SKM-1 (cell line): ENCODE measurements around the gene ENTR1.
"Not testable (repeated sequence)": the region's sequence is repeated elsewhere in the genome, so short reads cannot be mapped to it uniquely, and the experiment has no call there.

Experiments used
- DNase-seq: peaks from one replicate; lab custom pipeline; 2025; ENCODE audit not compliant: unreplicated experiment; lab: John Stamatoyannopoulos, UW

Gene ENTR1

DNA sequence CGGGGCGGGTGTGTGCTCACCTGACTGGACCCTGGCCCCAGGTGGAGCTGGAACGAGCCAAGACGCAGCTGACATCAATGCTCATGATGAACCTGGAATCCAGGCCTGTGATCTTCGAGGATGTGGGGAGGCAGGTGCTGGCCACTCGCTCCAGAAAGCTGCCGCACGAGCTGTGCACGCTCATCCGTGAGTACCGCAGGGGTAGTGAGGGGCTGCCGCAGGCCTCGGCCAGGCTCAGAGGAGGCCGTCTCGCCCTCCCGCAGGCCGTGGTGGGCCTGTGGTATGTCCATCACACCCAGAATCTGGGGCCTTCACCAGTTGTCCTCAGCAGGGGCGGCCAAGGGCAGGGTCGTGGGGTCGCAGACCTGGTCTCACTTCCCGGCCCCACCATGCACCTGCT, 11.4 kb upstream of the ENTR1 start:
- no peak for DNase-seq

DNA sequence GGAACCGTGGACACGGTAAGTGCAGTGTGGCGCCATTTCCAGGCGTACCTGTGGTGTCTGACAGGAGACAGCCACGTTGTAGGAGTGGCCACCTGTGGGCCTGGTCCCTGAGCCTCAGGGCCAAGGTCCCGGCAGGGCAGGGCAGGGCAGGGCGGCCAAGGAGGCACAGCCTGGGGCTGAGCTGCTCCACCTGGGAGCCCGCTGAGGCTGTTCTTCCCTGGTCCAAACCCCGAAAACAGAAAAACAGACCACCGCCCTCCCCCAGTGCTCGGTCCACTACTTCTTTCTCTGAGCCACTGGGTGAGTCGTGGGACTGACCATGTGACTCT, 8.6 kb upstream of the ENTR1 start:
- no peak for DNase-seq

DNA sequence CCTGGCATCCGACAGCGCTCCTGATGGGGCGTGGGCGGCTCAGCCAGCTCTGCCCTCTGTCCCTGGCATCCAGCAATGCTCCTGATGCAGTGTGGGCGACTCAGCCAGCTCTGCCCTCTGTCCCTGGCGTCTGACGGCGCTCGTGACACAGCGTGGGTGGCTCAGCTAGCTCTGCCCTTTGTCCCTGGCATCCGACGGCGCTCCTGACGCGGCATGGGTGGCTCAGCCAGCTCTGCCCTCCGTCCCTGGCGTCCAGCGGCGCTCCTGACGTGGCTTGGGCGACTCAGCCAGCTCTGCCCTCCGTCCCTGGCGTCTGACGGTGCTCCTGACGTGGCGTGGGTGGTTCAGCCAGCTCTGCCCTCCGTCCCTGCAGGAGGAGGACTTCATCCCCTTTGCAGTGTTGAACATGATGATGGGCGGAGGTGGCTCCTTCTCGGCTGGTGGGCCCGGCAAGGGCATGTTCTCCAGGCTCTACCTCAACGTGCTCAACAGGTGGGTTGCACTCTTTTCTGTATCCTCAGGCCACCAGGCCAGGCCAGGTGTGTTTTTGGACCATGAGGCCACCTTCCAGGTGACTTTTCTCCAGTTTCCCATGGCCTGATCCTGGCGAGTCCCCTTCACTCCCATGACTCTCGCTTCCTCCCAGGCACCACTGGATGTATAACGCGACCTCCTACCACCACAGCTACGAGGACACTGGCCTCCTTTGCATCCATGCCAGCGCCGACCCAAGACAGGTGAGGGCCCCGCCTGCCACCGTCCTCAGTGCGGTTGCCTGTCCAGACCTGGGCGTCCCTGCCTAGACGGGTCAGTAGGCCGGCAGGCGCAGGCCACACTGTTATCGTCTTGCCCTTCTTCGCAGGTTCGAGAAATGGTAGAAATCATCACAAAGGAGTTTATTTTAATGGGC, 8.0 kb upstream of the ENTR1 start:
- no peak for DNase-seq

DNA sequence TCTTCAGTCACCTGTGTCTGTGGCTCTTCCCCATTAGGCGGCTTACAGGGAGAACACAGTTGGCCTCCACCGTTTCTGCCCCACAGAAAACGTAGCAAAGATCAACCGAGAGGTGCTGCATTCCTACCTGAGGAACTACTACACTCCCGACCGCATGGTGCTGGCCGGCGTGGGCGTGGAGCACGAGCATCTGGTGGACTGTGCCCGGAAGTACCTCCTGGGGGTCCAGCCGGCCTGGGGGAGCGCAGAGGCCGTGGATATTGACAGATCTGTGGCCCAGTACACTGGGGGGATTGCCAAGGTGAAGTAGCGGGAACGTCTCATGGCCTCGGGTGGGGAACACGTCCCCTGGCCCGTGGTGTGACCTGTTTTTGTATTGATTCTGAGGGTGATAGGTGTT, 6.5 kb upstream of the ENTR1 start:
- DNase-seq, result no peak

DNA sequence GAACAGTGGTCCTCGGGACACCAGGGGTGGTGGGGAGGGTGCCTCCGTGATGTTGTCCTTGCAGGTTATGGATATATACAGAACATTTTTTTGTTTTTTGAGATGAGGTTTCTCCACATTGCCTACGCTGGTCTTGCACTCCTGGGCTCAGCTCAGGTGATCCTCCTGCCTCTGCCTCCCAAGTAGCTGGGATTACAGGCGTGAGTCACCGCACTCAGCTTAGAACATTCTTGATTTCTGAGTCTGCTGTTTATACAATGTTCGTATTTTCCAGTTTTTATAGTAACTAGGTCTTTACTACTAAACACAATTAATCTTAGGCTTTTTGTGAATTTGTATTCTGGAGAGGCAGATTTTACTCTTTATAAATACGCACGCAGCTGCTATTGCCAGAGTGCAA, 6.0 kb upstream of the ENTR1 start:
- no peak for DNase-seq

DNA sequence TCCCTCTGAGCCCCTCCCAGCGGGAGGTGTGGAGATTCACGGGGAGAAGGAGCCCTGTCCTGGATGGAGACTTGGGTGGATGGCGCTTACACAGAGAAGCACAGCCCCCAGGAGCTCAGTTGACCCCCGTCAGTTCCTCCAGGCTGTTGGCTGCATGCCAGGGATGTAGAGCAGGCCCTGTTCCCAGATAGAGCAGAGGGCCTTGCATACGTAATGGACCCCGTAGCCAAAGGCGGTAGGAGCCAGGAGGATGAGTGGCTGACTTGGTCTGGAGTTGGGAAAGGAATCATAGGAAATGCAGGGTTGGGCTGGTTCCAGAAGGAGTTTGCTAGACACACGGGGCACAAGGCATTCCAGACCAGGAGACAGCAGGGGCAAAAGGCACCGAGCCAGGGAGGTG, 2.5 kb upstream of the ENTR1 start:
- DNase-seq, result no peak

DNA sequence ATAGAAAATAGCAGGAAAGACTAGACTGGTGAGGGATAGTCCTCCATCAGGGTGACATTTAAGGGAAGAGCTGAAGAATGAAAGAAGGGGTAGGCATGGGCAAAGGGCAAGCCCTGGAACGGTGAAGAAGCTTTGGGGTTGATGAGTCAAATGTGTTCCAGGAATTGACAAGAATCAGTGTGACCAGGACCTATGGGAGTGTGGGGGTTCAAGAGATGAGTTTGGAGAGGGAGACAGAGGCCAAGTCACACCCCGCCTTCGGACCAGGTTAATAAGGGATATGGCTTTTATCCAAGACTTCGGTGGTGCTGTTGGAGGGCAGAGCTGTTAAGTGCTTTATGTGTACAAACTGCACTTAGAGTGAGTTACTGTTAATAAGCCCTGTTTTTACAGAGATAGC, 964 bp upstream of the ENTR1 start:
- no peak for DNase-seq

DNA sequence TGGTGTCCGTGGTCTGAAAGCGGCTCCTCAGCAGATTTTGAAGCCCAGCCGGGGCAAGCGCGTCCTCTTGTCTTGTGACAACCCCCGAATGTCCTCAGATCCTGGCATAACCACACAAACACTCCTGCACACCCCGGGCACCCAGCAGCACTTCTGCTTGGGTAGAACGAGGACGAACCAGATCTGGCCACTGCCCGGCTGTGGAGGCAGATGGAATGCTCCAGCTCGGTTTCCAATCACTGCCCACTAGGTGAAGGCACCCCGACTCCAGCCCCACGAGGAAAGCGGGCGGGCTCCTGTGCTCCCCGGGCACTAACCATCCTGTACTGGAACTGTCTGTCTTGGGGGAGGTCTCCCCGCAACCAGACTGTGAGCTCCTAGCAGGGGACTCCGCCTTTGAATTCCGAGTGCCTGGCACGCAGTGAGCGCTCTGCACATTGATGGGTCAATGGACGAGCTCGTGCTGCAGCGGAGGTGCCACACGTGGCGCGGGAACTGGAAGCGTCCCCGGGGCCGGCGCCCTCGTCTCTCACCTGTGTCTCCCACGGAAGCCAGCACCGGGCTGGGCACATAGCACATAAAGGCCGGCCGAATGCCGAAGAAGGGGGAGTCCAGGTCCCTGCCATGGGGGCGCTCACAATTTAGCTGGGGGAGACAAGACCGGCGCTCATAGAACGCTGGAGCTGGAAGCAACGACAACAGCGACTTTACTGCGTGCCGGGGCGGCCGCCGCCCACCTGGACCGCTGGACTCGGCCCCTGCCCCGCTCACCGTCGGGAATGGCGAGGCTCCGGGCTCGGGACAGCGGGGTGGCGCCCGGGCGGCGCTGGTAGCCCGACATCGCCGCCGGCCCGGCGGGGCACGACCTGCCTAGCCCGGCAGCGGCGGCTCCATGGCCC, 608 bp downstream of the ENTR1 start:
- no peak for DNase-seq

DNA sequence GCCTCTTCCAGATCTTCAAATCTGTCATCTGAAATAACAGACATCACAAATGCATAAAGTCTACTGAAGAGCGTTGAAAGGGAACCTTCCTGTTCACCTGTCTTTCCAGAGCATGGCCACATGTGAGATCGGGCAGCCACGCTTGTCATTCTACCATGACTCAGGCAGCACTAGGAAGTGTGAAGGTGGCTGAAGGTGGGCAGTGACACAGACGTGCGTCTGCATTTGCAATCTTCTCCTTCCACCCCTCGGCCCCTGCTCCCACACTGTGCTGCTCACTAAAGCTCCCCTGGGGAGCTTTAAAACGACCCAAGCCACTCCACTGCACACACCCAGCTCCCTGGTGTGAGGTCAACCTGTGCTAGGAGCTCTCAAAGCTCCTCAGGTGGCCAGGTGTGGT, 2.5 kb downstream of the ENTR1 start:
- no peak for DNase-seq

DNA sequence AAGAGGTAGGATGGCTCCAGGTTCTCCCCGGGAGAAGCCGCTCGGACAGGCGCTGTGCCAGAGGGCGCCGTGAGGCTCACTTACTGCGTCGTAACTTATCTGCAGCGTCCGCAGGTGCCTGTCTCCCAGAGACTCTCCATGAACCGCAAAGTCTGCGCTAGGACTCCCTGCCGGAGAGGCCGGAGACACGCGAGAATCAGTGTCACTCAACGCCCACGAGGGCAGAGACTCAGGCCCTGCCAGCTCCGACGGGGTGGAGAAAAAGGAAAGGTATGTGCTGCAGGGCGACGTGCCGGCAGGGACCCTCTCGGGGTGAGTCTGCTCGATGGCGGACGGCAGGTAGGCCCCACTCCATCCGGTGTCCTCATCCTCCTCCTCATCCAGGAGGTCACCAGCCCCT, 3.4 kb downstream of the ENTR1 start:
- DNase-seq, result not testable (repeated sequence)

DNA sequence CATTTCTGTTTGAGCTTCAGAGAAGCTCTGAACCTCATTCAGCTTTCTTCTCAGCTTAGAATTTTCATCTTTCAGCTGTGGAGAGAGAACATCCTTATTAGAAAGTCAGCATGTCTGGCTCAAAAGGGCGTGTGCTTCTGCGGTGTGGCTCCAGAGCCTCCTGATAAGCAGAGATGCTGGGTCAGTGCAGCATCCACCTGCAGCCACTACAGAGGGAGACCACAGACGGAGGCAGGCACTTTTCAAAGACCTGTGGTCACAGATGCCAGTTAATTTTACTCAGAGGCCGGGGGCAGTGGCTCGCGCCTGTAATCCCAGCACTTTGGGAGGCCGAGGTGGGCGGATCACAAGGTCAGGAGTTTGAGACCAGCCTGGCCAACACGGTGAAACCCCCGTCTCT, 4.5 kb downstream of the ENTR1 start:
- not testable (repeated sequence) for DNase-seq

DNA sequence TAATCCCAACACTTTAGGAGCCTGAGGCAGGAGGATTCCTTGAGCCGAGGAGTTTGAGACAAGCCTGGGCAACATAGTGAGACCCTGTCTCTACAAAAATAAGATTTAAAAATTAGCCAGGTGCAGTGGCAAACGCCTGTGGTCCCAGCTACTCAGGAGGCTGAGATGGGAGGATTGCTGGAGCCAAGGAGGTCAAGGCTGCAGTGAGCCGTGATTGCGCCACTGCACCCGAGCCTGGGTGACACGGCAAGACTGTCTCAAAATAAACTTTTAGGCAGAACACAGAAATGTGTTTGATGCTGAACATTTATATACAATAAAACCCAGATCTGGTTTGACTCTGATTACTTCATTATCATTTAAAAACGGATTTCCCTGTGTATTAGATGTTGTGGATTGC, 4.9 kb downstream of the ENTR1 start:
- no peak for DNase-seq

DNA sequence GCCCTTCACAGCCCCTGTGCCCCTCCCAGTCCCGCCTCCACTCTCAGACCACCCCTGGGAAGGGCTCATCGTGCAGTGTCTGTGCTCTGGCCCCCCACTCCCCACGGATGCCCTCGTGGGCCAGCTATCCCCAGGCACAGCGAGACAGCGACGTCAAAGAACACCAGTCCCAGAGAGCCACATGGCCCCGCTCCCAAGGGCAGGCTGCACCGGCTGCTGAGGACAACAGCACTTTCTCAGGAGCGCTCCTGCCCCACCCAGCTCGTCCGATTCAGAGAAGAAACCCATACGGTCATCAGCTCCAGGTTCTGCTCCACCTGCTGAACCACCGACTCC, 5.6 kb downstream of the ENTR1 start:
- DNase-seq, result no peak

DNA sequence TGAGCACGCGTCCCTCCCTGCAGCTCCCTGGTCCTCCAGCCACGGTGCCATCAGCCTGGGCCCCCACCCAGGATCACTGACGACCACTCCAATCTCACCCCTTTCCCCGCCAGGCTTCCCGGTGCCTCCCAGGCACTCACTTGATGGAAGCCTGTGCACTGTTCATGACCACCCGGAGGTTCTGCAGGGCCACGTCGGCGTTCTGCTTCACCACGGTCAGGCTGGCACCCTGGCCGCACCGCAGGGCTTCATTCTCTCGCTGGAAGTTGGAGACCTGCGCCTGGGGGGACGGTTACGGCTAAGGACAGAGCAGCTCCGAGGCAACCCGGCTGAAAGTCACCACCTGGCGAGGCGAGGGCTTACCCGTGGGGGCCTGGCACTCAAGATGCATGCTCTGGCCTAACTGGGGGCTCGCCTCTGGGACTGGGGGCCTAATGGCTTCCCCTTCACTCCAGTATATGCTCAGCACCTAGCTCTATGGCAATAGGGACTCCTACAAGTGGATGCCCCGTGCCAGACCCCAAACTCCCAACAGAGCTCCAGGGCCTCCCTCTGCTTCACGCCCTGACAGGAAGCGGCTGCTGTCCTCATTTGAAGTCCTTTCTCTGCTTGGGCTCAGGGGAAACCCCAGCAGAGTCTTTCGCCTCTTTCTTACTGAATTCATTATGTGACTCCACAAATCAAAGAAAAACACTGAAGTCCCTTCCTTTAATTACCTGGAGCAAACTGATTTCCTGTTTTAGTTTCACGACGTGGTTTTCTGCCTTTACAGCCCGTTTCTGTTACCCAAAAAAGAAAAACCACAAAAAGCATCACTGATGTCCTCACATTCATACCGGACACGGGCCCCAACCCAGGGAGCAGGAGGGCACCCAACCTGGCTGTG, 6.3 kb downstream of the ENTR1 start:
- DNase-seq, result no peak

DNA sequence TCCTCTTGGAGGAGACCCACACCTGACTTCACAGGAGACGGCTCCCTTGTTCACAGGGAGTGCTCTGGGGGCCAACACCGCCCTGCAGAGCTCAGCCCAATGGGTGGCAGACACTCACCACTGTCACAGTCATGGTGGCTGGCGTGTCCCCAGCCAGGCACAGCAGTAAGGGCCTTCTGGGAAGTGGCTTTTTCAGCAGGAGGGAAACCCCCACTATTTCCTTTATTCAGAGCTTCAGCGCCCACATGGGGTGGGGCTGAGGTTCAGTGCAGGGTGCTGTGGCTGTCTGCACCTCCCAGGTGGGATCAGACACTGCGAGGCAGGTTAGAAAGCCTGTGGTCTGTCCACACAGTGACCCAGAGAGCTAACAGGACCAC, 6.9 kb downstream of the ENTR1 start:
- no peak for DNase-seq

DNA sequence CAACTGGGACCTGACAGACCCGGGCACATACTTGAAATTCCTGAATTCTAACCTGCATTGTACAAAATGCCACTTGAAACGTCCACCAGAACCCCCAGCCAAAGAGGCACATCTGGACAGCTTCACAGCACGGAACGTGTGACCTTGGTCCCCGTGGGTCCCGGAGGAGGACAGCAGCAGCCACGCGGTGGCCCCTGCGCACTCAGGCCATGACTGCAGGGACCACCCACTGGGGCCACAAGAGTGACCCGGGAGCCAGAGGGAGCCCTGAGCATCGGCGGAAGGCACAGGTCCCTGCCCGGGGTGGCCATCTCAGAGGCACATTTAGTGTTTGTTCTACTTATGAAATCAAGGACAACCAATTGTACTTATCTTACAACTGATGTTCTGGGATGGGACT, 8.3 kb downstream of the ENTR1 start:
- DNase-seq, result no peak

DNA sequence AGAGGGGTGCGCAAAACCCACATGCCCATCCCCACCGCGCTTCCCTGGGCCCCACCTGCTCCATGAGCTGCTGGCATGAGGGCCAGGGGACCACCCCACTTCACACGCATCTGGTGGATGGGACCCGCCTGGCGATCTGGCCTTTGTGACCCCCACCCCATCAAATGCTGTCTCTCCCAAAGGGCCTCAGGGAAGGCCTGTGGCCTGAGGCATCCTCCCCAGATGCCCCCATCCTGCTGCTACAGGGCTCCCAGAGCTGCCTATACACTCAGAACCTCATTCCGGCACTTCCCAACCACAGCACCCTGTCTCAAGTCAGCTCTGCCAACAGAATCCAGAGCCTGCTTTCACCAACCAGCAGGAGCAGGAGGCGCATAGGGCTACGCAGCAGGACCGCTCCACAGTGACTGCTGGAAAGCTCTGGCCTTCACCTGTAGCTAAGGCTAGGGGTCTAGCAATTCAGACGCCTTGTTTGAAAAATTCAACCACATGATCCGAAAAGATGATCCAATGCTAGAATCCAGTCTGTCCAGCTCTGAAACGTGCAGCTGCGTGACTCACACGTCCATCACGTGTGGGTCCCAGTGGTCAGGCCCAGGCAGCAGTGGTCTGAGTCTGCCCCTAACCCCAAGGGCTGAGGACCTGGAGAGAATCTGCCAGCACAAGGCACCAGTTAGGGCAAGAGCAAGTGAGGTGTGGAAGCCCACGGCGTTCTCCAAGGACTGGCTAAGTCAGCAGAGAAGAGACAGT, 9.1 kb downstream of the ENTR1 start:
- DNase-seq, result no peak

DNA sequence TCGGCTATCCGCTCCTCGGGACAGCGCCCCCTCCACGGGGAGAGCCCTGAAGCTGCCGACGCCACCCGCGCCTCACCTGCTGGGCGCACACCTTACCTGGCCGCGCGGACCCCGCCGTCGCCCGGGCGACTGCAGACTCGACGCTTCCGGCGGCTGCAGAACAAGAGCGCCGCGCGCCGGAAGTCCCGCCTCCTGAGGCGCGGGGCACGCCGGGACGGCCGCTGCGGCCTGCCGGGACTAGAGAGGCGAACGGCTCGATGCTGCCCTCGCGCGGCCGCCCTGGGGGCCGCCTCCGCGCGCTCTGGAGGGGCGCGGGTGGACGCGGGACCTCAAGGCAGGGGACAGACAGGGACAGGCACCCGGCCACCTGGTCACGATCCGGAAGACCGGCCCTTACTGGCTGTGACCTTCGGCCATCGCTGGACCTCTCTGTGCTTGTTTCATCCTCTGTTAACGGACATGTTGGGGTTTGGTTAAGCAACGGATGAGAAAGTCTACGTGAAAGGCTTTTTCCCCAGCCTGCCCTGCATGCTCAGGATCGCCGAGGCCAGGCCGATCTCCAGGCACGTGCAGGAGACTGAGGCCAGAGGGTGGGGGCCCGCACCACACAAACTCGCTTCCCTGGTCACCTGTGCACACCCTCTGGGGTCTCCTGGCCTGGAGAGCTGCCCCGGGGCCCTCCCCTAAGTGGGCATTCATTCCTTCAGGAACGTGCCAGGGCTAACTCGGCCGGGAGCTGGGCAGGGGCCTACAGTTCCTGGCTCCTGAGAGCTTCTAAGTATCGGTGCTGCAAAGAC, 10.2 kb downstream of the ENTR1 start, which contains the start of gene SNAPC4:
Gene SNAPC4, minus strand, starts transcription at position 133 of the 797 bp plus-strand sequence. CDS start 1,742 bp downstream, outside the sequence.
- peak; percentile 83 for DNase-seq

DNA sequence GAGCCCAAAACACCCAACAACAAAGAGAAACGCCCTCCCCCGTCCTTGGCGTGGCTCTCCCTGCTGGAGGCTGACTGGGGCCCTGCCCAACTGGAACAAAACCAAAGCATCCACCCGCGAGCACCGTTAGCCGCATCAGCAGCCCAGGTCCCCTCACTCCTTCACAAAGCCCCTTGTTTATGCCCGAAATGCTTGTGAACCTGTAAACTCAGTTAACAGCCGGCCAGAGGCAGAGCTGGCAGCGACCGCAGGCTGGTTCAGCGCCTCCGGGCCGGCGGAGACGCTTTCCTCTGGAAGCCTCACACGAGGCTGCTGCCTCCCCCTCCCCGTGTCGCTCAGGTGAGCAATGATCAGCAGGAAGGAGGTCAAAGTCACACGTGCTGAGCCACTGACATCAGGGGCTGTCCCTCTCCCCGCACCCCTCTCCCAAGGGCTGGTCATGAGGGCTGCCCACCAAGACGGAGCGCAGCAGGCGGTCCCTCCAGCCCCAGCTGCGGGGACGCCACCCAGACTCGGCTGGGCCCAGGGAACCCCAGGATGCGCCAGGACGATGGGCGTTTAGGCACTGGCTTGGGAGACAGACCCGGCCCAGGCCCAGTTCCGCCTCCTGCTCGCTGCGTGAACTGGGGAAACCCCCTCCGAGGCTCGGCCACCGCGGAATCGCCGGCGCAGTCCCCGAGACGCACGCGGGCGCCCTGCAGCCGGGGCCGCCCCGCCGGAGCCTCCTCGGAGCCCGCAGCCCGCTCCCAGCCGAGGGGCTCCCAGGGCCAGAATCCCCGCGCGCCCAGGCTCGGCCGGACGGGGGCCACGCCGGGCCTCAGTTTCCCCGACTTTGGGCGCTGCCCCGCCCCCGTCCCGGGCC, 11.0 kb downstream of the ENTR1 start:
- no peak for DNase-seq
